HS-5 (cell line): ENCODE measurements around the gene TNNT1.

Experiments used
- DNase-seq: peaks from one replicate; pipeline ENCODE4 v3.0.0-alpha.2; 2012; ENCODE audit warnings: low read depth

Gene TNNT1

DNA sequence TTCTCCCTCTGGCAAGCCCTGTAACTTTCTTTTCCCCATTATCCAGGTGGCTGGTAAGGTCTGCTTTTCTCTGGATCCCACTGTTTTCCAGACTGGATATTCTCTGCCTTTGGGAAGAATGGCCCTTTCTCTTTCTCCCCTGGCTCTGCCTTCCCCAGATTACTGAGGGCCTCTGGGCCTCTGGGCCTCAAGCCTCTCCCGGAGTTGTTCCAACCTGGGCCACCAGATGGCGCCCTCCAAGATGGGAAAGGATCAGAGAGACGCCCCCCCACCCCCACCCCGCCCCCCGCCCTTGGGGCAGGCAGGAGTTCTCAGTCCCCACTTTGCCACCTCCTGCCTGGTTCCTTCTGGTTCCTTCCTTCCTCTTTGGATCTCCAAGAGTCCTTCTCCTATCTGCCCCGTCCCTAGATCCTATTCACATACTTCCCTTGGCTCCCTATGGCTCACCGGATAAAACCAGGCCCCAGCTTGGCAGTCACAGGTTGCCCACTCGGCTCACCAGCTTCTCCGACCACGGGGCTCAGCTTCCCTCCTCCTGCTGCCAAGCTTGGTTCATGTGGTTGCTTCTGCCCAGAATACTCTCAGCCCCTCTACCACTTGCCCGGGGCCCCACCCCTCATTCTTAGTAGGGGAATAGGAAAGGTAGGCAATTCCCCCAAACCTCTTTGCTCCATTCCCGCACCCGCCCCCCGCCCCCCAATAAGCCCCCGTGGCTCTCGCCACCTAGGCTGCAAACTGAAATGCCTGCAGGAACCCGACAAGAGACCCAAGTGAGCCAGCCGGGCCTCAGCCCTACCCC lies 60.3 kb downstream of the TNNT1 start:
- DNase-seq: no peak

- no peak for DNase-seq
Observed at GRCh38 chr19:55088021-55088451, 61.0 kb downstream of the TNNT1 start.

- DNase-seq: no peak
Observed at GRCh38 chr19:55087542-55087901, 61.5 kb downstream of the TNNT1 start.

DNA sequence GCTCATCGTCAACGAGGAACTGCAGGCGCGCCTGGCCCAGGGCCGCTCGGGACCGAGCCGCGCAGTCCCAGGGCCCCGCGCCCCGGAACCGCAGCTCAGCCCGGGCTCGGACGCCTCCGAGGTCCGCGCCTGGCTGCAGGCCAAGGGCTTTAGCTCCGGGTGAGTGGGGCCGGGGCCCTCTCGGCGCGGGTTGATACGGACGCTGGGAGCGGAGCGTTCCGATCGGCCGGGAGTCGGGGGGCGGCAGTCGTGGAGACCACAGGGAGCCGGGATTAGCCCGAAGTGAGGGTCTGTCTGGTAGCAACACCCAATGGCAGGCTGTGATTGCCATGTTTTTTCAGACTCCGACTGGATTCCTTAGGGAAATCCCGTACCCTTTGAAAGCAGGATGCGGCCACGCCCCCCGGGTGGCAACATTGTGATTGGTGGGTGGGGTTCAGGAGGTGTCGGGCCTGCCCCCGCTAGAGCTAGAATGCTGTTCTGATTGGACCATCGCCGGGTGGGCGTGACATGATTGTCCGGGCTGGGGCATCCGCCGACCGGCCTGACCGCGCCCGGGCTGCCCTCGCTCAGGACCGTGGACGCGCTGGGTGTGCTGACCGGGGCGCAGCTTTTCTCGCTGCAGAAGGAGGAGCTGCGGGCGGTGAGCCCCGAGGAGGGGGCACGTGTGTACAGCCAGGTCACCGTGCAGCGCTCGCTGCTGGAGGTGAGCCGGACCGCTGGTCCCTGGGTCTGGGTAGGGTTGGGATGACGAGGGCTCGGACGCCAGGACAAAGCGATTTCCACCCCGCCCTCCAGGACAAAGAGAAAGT lies 62.1 kb downstream of the TNNT1 start:
- no peak for DNase-seq

DNA sequence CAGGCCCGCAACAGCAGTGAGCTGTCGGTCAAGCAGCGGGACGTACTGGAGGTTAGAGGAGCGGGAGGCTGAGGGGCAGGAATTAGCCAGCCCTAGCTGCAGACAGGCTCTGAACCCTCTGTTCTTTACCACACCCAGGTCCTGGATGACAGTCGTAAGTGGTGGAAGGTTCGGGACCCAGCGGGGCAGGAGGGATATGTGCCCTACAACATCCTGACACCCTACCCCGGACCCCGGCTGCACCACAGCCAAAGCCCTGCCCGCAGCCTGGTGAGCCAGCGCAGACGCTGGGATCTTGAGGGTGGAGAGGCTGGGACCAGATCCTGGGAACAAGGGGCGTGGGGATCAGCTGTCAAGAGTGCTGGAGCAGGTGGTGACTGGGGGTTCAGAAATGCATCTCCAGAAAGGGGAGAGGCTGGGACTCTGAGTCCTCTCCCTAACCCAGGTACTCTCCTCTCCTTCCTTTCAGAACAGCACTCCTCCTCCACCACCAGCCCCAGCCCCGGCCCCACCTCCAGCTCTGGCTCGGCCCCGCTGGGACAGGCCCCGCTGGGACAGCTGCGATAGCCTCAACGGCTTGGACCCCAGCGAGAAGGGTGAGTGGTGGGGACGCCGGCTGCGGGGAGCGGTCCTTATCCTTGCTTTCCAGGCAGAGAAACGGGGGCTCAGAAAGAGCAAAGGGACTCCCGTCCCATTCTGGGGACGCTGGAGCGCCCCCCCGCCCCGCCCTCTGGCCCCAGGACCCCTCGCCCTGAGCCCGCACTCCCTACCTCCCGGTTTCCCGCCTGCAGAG lies 62.9 kb downstream of the TNNT1 start:
- no peak for DNase-seq

DNA sequence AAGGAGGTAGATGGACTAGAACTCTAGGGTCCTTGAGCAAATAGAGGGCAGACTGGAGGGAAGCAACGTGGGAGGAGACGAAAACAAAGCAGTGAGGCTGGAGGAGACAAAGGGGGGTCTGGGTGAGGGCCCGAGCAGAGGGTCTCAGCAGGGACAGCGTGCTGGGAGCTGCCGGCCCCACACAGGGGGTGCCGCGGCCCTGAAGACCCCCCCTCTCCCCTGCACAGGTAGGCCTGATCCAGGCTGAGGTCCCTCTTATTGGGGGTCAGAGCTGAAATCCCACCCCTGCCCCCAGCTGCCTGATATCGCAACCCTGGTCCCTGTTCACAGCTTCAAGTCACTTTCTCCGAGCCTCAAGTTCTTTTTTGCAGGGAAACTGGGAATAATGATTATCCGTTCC lies 64.6 kb downstream of the TNNT1 start:
- DNase-seq: no peak

- DNase-seq: no peak
Observed at GRCh38 chr19:55083004-55083850, 65.8 kb downstream of the TNNT1 start.
